Inflammatory macrophage treated with lipopolysaccharide for 4 hours (primary cell): Measurements from ENCODE around the gene TSPAN9.

Experiments used
- DNase-seq: peaks from one replicate; pipeline ENCODE4 v3.0.0-alpha.2; 2020

TSPAN9 gene

DNA sequence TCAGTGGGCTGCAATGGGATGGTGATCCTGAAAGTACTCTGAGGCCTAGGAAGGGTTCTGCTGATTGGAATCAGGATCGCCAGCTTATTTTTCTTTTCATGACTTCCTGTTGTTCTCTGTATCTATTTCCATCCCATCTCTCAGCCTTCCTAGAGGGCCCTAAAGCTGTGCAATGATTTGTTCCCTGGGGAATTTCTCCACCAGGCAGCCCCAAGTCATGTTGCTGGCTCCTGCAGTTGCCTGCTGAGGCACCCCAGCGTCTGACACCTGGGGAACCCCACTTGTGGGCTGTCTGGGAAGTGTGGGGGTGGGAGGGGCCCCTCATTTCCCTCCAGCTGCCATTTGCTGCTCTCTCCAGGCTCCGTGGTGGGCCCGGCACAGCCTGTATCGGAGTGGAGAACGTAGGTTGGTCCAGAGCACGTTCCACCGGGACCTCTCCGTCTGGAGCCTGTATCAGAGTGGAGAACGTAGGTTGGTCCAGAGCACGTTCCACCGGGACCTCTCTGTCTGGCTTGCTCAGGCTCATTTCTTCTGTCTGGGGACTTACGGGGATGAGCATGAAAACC is 138.3 kb downstream of the TSPAN9 start:
- no peak for DNase-seq

DNA sequence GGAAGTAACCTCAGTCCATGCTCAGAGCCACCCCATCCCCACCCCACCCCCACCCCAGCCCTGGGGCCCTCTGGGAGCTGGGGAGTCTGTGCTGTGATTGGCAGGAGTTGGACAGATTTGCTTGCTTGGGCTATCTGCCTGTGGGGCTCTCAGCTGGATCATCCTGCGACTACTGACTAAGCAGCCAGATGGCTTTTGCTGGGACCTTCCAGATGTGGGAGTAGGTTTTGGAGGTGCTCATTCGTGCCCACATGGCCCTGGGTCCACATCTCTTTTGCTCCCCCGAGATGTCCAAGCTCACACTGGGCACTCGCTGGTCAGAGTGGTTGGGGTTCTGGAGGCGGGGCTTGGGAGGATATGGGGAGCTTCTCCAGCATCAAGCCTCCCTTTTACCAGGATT is 138.9 kb downstream of the TSPAN9 start:
- no peak for DNase-seq

GRCh38 chr12:3216726-3217682 is 139.8 kb downstream of the TSPAN9 start:
- DNase-seq = peak; percentile 34

DNA sequence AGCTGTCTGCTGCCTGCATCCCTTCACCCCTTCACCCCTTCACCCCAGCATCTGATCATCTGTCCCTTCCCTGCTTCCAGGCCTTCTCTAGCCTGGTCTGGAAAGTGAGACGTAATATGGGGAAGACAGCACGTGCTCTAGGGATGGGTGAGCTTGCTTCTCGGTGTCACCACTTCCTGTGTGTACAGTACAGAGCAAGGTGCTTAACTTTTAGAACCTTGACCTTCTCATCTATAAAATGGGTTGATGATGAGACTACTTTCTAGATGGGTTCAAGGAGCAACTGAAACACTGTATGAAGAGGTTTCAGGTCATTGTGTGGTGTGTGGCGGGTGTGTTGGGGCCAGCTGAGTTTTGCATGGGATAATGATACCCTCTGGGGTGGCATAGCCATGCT is 140.5 kb downstream of the TSPAN9 start:
- DNase-seq = no peak

GRCh38 chr12:3218228-3219171 is 141.3 kb downstream of the TSPAN9 start:
- DNase-seq = no peak

DNA sequence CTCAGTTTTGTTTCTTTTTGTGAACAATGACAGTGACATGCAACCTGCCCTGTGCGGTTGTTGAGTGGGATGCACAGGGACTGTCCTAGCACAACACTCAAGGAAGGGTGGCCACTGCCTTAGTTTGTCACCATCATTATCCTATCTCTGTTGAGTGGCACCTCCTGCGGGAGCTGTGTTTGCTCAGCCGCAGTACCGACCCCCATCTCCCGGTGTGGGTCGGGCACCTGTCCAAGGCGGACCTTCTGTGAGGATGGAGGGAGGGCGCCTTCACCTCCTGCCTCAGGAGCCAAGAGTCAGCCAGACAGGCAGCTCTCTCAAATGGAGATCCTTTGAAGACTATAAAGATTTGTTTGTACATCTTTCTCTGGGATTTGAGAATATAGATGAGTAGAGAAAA is 142.1 kb downstream of the TSPAN9 start:
- no peak for DNase-seq

DNA sequence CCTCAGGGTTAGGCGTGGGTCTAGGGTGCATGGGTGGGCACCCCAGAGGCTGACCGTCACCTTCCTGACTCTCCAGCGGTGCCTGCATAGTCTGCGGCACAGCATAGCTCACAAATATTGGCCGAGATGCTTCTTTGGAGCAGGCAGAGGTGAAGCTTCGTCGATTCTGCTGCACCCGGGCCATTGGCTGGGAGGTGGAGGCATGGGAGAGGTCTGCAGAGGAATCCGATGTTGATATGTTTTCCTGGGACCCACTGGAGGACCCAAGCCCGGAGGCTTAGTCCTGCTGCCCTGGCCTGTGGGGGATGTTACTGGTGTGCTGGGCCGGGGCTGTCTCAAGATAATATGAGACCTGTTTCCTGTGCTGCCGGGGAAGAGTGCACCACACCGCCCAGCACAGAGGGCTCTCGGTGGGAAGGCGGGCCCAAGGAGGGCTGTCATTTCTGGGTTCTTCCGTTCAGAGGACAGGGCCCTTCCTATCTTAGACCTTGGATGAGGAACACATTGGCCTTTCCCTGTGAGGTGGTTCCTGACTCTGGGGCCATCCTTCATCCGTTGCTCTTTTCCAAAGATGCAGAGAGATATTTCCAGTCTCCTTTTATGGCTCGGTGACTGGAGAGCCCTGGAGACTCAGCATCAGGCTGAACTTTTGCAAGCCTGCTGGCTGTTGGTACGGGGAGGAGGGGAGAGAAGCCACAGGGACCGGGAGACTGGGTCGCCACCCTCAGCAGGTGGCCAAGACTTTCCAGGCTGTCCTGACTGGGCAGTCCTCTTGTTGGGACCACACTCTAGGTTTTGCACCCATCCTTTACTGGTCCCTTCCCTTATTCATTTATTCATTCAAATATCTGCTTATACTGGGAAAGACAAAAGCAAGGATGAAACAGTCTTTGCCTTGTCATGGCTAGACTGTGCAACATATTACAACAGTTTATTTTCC is 143.5 kb downstream of the TSPAN9 start:
- DNase-seq = no peak

DNA sequence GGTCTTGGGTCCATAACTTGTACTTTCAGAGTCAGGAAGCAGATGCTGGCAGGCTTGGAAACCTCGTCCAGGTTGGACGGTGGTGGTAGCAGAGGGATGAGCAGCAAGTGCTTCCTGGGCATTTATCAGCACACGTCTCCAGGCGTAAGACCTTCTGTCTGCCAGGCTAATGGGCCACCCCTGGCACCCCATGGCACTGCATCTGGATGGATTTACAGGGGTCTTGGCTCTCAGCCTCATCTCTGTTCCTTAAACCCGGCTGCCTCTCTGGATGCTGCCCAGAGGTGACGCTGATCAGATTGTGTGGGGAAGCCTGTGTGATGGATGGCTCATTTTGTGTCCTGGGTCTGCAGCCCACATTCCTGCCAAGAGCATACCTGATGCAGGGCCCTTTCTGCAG is 145.1 kb downstream of the TSPAN9 start:
- DNase-seq = no peak

- no peak for DNase-seq
These were observed 145.8 kb downstream of the TSPAN9 start for GRCh38 chr12:3222979-3223378.

GRCh38 chr12:3223601-3224529 is 146.7 kb downstream of the TSPAN9 start:
- DNase-seq = no peak

DNA sequence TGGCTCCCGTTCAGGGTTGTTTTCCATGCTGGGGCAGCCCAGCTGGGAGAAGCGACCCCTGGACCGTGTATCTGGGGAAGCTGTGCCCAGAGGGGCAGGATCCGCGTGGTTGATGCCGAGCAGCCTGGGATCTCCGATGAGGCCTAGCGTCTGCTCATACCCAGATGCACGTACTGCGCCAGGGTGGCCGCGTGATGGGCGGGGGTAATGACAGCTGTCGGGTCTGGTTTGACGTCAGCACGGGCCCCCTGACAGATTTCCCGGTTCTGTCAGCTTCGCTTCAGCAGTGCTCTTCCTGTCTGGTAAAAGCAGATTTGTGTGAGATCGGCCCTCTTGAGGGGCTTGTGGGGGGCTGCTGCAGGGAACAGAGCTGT is 147.3 kb downstream of the TSPAN9 start:
- no peak for DNase-seq

GRCh38 chr12:3225154-3225795 is 148.1 kb downstream of the TSPAN9 start:
- peak; percentile 76 for DNase-seq

DNA sequence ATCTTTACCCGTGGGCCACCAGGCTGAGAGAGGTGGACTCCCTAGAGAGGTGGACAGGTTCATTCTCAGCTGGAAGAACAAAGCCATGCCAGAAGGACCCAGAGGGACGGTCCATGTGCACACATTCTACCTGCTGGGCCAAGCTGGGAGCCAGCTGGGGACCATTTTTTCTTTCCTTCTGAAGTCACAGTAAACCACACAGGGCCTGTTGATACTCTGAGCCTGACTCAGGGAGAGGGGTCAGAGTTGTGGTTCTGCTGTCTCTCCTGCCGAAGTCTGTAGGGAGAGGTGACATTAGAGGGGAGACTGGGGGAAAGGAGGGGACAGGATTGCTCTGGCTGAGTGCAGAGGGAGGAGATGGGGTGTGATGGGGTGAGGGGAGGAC is 148.6 kb downstream of the TSPAN9 start:
- no peak for DNase-seq

DNA sequence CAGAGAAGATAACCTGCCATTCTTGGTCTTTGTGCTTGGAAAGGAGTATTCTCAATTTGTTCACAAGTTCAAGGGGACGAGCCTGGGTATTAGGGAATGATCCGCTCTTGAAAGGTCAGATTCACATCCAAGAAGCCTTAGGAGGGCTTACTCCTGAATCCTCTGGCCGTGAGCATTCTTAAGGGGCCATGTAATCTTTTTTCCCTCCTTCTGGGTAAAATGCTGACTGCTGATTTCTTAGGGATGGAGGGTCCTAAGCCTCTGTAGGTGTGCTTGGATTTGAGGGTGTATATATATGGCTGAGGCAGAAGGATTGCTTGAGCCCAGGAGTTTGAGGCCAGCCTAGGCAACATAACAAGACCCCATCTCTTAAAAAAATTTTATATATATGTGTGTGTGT is 149.1 kb downstream of the TSPAN9 start:
- DNase-seq = no peak

- no peak for DNase-seq
These were observed 150.1 kb downstream of the TSPAN9 start for GRCh38 chr12:3227076-3227975.

- no peak for DNase-seq
These were observed 151.4 kb downstream of the TSPAN9 start for GRCh38 chr12:3228552-3228951.

- DNase-seq = no peak
These were observed 152.4 kb downstream of the TSPAN9 start for GRCh38 chr12:3229577-3229976.

DNA sequence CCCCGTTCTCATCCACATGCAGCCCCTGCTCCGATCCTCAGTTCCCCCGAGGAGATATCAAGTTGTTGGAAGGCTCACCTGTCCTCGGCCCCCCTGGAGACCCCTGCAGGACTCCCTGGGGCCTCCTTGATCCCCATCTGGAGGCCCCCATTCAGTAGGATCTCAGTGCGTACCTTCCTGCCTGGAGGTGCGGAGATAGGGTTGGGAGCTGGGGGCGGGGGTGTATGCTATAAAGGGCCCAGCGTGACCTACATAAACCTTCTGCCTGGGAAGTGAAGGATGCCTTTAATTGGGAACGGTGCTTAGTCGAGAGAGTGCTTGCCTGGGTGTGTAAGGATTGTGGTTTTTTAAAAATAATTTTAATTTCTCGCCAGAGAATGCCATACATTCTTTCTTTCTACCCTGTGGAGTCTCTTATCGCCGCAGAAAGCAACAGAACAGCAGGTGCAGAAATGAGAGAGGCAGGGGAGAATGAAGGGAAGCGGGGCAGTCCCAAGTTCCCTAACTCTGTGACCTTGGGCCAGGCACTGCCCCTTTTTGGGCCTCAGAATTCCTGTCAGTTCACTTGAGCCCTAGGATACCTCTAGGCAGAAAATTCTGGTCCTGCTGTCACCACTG is 153.7 kb downstream of the TSPAN9 start:
- no peak for DNase-seq

DNA sequence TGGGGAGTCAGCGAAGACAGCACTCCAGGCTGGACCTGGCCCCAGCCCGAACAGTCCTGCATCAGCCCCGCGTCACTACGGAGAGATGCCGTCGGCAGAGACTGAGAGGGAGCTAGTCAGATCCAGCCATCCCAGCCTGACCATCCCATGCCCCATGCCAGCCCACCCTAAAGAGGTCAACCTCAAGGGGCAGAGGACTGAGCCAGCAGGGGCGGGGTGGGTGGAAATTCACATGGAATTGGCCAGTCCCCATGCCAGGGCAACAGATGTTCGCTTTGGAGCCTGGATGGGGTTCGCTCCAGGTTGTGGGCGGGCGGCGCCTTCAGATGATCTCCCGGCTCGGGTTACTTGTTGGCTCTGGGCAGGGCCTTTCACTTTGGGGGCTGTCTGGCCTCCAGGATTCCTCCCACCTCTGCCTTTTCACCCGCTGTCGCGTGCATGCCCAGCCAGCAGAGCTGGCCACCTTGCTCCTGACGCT is 154.3 kb downstream of the TSPAN9 start:
- DNase-seq = no peak
